Vagina (tissue), 2 donors: ENCODE measurements around the gene CHD9.

Experiments used
- CTCF ChIP-seq, 3 experiments: fragments of 450-650 bp in 2 of 3; fragments of 200-600 bp in 1 of 3; sonication (generic) in 1 of 3; IDR thresholded peaks; one replicate each; pipeline ENCODE4 v1.5.1; 2017 to 2019; ENCODE audit warnings: antibody characterized with exemption in 3 of 3, mild to moderate bottlenecking in 2 of 3, moderate library complexity in 2 of 3
- POLR2A ChIP-seq, 2 donors: fragments of 450-650 bp; IDR thresholded peaks; one replicate each; pipeline ENCODE4 v1.6.1; 2017; ENCODE audit warnings: antibody characterized with exemption in 2 of 2, mild to moderate bottlenecking in 2 of 2, moderate library complexity in 2 of 2
- POLR2AphosphoS5 ChIP-seq, 2 donors: sonication (generic); formaldehyde crosslinking; IDR thresholded peaks; one replicate each; pipeline ENCODE4 v1.9.0; 2017; ENCODE audit warnings: antibody characterized with exemption in 2 of 2, mild to moderate bottlenecking in 2 of 2, low read depth in 1 of 2; ENCODE audit not compliant: insufficient read depth in 1 of 2

- TF ChIP-seq CTCF (IDR thresholded peaks at IDR 0.05) (no peak), POLR2AphosphoS5 (IDR thresholded peaks at IDR 0.05; ENCODE audit: insufficient read depth in 1 of 2, low read depth in 1 of 2) (no peak), POLR2A (IDR thresholded peaks at IDR 0.05) (no peak)
Measured at GRCh38 chr16:53175118-53175517, 120.3 kb downstream of the CHD9 start.
